ENCODE data around the gene PDHX.

The PDHX gene

DNA sequence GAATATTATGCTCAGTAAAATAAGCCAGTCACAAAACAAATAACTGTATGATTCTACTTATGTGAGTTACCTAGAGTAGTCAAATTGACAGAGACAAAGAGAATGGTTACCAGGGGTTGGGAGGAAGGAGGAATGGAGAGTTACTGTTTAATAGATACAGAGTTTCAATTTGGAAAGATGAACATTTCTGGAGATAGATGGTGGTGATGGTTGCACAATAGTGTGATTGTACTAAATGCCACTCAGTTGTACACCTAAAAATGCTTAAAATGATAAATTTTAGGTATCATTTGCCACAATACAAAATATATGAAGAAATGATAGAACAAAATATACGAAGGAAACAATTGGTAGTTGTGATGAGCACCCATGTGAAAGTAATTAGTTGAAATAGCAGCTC is 43.4 kb downstream of the PDHX start:
- DNase-seq: no peak

DNA sequence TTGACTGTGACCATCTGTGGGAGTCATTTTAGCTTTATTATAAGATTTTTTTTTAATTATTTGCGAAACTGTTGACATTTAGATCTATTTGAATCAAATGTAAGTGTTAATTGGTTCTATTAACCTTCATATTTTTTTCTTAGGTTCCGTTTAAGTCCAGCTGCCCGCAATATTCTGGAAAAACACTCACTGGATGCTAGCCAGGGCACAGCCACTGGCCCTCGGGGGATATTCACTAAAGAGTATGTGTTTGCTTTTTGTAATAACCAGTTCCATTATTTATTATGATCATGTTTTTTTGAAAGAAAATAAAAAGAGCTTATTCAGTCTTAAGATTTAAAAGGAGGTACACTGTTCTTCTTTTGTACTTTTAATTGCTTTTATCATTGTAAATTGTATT is 43.9 kb downstream of the PDHX start:
- DNase-seq: no peak

DNA sequence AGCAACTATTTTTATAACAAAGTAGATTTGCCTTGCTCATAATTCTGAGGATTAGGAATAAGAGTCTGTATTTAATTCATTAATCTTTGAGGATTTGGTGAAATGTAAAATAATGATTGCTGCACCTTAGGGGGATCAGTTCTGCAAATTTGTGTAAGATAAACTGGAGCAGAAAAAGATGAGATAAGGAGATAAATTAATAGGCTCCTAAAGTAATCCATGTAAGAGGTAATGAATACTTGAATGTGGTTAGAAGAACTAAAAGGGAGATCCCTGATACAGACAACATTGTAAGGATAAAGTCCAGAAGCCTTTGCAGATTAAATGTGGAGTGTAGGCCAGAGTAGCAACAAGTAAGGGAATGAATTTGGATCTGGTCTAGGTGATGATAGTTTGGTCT is 45.6 kb downstream of the PDHX start:
- no peak for DNase-seq

DNA sequence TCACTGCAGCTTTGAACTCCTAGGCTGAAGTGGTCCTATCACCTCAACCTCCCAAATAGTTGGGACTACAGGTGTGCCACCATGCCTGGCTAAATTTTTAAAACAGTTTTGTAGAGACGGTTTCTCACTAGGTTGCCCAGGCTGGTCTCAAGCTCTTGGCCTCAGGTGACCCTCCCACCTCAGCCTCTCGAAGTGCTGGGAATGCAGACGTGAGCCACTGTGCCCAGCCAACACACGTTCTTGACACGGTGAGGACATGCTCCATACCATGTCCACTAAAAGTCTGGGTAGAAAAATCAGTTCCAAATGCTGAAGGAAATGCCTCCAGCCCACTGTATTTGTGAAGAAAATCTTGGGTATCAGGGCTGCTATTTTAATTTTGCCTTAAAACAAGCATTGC is 46.9 kb downstream of the PDHX start:
- no peak for DNase-seq

DNA sequence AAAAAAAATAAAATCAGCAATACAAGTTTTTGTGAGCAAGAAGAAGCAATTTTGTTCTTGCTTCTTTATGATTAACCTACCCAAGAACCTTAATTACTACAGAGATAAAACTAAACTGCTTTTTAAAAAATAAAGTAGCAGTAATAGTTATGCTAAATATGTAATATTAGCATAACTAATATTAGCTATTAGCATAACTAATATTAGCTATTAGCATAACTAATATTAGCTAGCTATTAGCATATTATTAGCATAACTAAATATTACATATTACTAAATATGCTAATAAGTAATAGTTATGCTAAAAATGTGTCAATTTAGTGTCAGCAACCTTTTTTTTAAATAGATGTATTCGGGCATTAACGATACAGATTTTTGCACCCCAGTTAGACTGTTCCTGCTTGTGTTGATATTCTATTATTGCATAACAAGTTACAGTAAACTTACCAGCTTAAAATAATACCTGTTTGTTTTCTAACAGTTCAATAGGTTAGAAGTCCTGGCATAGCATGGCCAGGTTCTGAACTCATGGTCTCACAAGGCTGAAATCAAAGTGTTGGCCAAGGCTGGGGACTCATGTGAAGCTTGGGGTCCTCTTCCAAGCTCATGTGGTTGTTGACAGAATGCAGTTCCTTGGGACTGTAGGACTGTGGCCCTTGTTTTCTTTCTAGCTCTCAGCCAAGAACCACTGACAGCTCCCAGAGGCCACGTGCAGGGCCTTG is 48.4 kb downstream of the PDHX start:
- no peak for DNase-seq

DNA sequence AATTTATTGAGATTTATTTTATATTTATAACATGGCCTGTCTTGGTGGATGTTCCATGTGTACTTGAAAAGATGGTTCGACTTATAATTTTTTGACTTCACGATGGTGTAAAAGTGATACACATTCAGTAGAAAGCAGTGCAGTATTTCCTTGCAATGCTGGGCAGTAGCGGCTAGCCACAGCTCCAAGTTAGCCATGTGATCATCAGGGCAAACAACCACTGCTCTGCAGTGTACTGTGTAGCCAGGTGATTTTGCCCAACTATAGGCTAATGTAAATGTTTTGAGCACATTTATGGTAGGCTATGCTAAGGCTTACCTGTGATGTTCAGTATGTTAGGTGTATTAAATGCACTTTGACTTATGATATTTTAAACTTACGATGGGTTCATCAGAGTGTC is 52.4 kb downstream of the PDHX start:
- DNase-seq: no peak

DNA sequence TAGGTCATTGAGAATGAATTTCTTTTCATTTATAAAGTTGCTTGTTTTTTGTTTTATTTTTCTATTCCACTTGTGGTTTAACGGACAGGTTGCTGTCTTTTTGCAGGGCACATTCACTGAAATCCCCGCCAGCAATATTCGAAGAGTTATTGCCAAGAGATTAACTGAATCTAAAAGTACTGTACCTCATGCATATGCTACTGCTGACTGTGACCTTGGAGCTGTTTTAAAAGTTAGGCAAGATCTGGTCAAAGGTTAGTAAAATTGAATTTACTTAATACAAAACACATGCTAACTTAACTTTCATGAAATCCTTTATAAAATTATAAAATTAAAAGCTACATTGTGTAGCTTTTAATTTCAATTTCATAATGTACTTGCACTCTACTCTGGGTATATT is 53.6 kb downstream of the PDHX start:
- no peak for DNase-seq

DNA sequence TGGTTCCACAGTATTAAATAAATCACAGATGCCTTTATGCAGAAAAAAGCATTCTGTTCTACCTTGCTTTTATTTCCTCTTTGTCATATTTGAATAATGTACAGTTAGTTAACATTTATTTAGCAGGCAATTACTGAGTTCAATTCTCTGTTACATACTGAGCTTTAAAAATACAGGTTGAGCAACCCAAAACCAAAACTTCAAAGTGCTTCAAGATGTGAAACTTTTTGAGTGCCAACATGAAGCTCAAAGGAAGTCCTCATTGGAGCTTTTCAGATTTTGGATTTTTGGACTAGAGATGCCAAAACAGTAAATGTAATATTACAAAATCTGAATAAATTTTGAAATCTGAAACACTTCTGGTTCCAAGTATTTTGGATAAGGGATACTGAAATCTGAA is 54.1 kb downstream of the PDHX start:
- no peak for DNase-seq

DNA sequence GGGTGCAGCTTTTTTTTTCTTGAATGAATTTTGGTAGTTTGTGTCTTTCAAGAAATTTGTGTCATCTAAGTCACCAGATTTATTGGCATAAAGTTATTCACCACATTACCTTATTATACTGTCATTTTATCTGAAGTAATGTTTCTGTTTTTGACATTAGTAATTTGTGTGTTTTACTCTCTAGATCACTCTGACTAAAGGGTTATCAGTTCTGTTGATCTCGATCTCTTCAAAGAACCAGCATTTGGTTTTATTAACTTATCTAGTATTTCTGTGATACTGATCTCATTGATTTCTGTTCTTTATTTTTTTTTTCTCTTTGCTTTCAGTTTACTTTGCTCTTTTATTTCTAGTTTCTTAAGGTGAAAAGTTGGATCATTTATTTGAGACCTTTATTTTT is 55.5 kb downstream of the PDHX start:
- DNase-seq: no peak

DNA sequence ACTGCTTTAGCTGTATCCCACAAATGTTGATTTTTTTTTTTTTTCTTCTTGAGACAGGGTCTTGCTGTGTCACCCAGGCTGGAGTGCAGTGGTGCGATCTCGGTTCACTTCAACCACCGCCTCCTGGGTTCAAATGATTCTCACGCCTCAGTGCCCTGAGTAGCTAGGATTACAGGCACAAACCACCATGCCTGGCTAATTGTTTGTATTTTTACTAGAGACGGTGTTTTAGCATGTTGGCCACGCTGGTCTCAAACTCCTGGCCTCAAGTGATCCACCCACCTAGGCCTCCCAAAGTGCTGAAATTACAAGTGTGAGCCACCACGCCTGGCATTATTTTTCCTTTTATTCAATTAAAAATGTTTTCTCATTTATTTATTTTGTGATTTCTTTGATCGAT is 55.9 kb downstream of the PDHX start:
- DNase-seq: no peak

DNA sequence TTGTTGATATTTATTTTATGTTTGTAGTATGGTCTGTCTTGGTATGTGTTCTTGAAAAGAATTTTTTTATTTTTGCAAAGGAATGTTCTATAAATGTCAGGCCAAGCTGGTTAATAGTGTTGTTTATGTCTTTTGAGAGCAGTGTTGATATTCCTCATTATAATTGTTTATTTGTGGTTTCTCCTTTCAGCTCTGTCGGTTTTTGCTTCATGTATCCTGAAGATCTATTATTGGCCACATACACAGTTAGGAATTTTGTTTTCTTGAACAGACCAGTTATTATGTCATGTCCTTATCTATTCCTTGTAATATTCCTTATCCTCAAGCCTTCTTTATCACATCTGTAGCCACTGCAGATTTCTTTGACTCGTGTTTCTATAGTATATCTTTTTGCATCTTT is 56.5 kb downstream of the PDHX start:
- DNase-seq: no peak

DNA sequence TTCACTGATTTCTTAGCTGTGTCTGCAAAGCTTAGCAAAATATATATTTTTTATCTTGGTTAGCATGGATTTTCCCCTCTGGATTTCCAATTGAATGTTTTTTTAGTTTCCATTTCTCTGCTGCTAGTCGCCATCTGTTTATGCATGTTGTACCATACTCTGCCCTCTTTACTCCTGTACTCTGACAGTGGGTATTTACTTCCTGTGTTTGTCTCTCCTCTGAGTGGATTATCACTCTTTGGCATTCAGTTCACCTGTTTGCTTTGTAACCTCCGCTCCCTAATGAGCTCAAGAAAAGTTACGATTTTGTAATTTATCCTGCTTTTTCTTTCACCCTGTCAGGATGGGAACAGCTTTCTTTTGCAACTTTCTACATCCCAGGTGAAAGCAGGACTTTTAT is 59.1 kb downstream of the PDHX start:
- no peak for DNase-seq

DNA sequence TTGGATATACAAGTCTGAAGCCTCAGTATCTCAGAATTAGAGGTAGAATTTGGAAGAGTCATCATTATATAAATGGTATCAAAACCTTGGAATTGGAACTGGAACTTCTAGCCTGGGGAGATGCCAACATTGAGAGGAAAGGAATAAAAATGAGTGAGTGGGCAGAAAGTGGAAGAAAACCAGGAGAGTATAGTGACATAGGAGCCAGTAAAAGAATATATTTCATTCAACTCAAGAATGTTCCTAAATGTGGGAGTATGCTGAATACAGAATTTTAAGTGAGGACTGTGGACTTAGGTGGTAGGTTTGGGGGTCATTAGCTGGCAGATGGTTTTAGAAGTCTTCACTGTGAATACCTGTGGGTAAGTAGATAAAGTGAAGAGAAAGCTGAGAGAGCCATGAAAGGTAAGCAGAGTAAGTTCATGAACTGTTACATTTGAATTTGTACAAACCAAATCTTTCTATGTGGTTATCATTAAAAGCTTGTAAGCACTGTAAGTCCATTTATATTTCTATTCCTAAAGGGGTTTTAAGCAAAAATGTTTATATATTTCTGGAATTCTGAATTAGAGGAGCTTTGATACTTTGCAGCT is 60.2 kb downstream of the PDHX start:
- DNase-seq: no peak

DNA sequence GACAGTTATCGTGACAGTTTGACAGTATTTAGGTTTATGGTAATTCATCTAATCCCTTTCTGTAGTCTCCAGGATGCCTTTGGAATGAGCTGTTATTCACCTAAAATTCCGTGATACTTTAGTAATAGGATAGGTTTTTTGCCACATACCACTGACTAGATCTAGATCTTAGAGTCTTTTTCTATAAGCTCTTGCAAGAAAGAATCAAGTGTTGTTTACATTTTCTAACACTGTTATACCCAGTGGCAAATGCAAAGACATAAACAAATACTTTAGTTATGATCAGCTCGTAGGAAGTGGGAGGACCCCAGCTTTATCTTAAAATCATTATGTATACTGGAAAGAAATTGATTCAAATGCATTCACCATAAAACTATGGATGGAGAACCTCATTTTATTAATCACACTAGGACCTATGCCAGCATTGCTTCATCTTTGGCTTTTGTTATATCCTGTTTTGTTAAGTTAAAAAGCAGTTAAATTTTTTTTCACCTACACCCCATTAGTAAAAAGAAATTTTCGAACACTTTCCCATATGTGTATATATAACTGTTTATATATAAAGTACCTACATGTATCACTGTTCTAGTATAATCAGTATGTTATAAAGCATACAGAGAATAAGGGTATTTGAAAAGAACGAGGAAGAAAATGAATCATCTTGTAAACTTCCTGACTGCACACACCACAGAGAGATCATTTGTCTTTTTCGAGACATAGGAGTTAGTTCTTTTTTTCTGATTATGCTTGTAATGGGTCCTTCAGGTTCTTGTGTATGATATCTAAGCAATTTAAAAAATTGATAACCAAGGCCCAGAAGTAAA is 60.9 kb downstream of the PDHX start:
- DNase-seq: no peak

DNA sequence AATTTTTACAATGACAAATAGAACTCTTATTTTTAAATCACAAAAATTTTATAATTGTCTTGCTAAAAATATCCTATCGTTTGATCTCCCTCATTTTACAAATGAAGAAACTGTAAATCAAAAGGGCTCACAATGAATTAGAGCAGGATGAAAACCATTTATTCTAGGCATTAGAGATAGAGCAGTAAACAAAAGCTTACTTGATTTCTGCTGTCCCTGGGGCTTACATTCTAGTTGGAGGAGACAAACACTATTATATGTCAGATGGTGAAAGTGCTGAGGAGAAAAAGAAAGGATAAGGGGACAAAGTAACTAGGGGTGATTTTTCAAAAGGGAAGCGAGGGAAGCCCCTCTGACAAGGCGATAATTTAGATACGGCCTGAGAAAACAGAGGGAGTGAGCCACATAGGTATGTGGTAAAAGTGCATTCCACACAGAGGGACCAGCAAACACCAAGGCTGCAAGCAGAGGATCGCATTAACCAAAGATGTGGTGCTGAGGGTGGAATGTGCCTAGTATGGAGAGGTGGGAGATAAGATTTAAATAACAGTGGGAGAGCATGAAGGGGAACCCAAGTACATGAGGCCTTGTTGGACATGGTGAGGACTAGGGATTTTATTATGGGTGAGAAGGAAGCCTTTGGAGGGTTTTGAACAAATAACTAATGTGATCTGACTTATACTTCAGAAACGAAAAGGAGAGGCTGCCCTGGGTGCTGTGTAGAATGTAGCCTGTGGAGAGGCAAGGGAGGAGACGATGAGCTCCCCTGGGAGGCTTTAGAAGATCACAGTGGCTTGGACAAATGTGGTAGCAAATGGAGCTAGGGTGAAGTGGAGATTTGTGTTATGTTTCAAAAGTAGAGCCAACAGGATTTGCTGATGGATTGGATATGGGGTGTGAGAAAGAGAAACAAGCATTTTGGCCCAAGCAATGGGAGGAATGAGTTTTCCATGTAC is 62.1 kb downstream of the PDHX start:
- DNase-seq: no peak

DNA sequence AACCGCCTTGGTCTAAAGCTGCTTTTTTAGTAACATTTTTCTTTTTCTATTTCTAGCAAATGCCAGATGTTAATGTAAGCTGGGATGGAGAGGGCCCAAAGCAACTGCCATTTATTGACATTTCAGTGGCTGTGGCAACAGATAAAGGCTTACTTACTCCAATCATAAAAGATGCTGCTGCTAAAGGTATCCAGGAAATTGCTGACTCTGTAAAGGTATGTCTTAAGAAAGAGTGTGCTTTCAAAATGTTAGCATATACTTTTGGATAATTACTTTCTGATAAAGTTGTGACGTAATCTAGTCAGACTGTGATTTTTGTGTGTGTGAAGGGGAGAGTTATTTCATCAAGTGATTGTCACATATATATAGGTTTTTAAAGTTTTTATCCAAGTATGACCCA is 68.1 kb downstream of the PDHX start:
- DNase-seq: no peak

DNA sequence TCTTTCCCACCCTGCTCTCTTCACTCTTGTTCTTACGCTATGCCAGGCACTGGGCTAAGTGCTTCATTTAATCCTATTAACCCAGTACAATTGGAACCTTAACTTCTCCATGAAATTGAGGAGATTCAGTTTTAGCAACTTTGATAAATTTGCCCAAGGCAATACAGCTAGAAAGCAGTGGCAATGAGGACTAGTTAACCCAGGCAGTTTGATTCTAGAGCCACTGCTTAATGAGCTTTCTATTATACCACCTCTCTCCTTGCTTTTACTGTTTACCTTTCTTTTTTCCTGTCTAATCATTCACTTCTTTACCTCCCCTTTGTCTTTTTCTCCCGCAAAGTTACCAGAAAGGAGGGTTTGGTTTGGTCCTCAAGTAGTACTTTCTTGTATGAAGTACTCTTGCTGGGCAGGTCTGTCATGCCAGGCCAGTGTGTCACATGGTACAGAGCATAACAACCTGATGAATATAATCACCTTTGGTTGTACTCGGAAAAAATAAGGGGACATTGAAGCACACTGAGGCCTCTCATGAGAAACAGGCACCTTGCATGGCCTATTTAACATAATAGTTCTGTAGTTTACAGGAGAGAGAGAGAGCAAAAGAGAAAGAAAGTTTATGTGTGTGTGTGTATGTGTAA is 70.6 kb downstream of the PDHX start:
- DNase-seq: no peak

DNA sequence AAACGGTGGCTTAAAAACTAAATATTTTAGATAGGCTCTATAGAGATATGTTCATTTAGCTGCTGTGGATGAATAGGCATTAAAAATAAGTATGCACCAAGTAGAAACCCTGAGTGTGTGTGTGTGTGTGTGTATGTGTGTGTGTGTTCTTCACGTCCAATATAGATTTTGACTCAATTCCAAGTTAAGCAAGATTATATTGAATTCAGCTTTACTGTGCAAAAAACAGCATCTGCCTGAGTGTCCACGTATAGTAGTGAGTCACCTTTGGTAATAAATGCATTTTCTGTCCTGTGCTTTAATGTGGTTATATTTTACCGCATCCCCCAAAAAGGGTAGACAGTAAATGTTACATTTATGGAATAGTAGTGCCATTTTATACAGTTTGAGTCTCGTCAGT is 71.2 kb downstream of the PDHX start:
- no peak for DNase-seq

DNA sequence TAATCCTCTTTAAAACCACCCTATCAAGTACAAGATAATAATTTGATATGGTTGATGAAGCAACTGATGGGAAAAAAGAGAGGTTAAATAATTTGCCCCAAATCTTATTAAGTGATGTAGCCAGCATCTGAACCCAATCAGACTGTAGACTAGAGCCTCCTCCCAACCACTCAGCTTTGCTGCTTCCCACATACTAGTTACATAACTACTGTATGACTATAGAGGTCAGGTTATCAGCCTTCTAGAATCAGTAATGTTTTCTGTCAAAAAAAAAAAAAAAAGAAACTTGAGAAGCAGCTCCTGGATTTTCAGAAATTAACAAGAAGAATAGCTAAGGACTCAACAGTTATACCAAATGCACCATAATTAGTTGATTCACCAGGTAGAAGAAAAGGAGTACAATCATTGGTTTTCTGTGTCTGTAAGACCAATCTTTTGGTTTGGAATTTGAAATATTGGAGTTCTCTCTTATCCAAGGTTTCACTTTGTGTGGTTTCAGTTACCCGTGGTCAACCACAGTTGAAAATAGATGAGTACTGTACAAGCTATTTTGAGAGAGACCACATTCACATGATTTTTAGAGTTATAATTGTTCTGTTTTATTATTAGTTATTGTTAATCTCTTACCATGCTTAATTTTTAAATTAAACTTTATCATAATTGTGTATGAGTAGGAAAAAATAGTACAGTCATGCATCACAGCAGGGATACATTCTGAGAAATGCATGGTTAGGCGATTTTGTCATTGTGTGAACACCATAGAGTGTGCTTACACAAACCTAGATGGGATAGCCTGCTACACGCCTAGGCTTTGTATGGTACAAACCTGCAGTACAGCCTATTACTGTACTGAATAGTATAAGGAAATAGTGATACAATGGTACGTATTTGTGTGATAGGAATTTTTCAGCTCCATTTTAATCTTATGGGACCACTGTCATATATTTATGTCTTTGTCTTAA is 72.2 kb downstream of the PDHX start:
- no peak for DNase-seq

DNA sequence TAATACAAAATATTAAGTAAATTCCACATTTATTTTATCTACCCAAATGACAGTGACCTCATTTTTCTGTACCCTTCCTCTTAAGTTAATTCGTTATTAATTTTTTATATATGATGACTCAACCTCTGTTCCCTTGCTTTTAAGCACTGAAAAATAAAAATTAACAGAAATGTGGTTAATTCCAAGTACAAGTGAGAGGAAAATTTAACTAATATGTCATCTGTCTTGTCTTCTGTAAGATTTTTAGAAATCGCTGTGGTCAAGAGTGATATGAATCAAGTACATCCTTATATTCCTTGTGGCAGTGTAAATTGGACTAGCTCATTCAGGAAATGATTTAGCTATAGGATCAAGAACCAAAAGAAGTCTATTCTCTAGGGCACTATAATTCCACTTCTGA is 74.5 kb downstream of the PDHX start:
- DNase-seq: no peak

DNA sequence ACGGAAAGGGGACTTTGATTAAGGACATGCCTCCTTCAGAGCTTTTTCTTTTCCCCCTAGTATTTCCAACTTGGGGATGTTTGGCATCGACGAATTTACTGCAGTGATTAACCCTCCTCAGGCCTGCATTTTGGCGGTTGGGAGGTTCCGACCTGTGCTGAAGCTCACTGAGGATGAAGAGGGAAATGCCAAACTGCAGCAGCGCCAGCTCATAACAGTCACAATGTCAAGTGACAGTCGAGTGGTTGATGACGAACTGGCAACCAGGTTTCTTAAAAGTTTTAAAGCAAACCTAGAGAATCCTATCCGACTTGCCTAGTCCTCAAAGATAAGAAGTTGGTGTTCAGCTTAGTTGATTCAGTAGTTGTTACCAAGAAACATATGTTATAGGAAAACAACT is 78.4 kb downstream of the PDHX start:
- DNase-seq: no peak
